Trophoblast cell (in vitro differentiated cells and primary cell): ENCODE results near the gene UBALD2.
A peak's percentile ranks its signal among the peaks of the same experiment; 100 is the strongest.

Experiments used
- DNase-seq, 2 donors: peaks; one replicate each; pipeline ENCODE4 v3.0.0-alpha.2; 2016
- H2AFZ ChIP-seq: 2 replicates; pipeline ENCODE4 v1.6.1; 2013; ENCODE audit warnings: low read length, moderate library complexity, mild to moderate bottlenecking; ENCODE audit not compliant: insufficient read depth, poor library complexity
- H2AK5ac ChIP-seq: 2 replicates; pipeline ENCODE4 v1.6.1; 2013; ENCODE audit warnings: mild to moderate bottlenecking, low read length
- H2BK120ac ChIP-seq: 2 replicates; pipeline ENCODE4 v1.6.1; 2013; ENCODE audit warnings: low read length, mild to moderate bottlenecking, moderate library complexity; ENCODE audit not compliant: insufficient read depth, poor library complexity
- H2BK12ac ChIP-seq: 2 replicates; pipeline ENCODE4 v1.6.1; 2013; ENCODE audit warnings: mild to moderate bottlenecking, low read length, moderate library complexity
- H2BK5ac ChIP-seq: 2 replicates; pipeline ENCODE4 v1.6.1; 2013; ENCODE audit warnings: low read length, low read depth, moderate library complexity, mild to moderate bottlenecking; ENCODE audit not compliant: poor library complexity
- H3K14ac ChIP-seq: 2 replicates; pipeline ENCODE4 v1.6.1; 2013; ENCODE audit warnings: mild to moderate bottlenecking, low read length
- H3K18ac ChIP-seq: 2 replicates; pipeline ENCODE4 v1.6.1; 2013; ENCODE audit warnings: mild to moderate bottlenecking, low read length
- H3K23ac ChIP-seq: 2 replicates; pipeline ENCODE4 v1.6.1; 2013; ENCODE audit warnings: low read length
- H3K27ac ChIP-seq: 2 replicates; pipeline ENCODE4 v1.5.1; 2013; ENCODE audit warnings: low read depth, mild to moderate bottlenecking, inconsistent platforms, low read length, moderate library complexity
- H3K27me3 ChIP-seq: 2 replicates; pipeline ENCODE4 v1.6.1; 2013; ENCODE audit warnings: inconsistent platforms, mild to moderate bottlenecking, low read length, moderate library complexity; ENCODE audit not compliant: insufficient read depth
- H3K36me3 ChIP-seq, 2 experiments: 1 replicate in 1 of 2; 2 replicates in 1 of 2; pipeline ENCODE4 v1.6.1; 2013; ENCODE audit warnings: low read length in 2 of 2, mild to moderate bottlenecking in 2 of 2, moderate library complexity in 1 of 2; ENCODE audit not compliant: insufficient read depth in 2 of 2, control insufficient read depth in 1 of 2
- H3K4ac ChIP-seq: 2 replicates; pipeline ENCODE4 v1.6.1; 2013; ENCODE audit warnings: low read depth, mild to moderate bottlenecking, low read length, moderate library complexity
- H3K4me1 ChIP-seq, 2 experiments: 1 replicate in 1 of 2; 2 replicates in 1 of 2; pipeline ENCODE4 v1.6.1; 2013; ENCODE audit warnings: low read length in 2 of 2, mild to moderate bottlenecking in 2 of 2, moderate library complexity in 1 of 2; ENCODE audit not compliant: insufficient read depth in 2 of 2, control insufficient read depth in 1 of 2
- H3K4me2 ChIP-seq: 2 replicates; pipeline ENCODE4 v1.6.1; 2013; ENCODE audit warnings: inconsistent platforms, mild to moderate bottlenecking, low read length, moderate library complexity
- H3K4me3 ChIP-seq: 2 replicates; pipeline ENCODE4 v1.5.1; 2013; ENCODE audit warnings: mild to moderate bottlenecking, low read depth, low read length, inconsistent platforms
- H3K79me1 ChIP-seq: one replicate; pipeline ENCODE4 v1.6.1; 2013; ENCODE audit warnings: low read length
- H3K79me2 ChIP-seq: 2 replicates; pipeline ENCODE4 v1.6.1; 2013; ENCODE audit warnings: low read length, mild to moderate bottlenecking; ENCODE audit not compliant: control insufficient read depth, insufficient read depth, poor library complexity
- H3K9ac ChIP-seq: 2 replicates; pipeline ENCODE4 v1.6.1; 2013; ENCODE audit warnings: mild to moderate bottlenecking, low read length
- H3K9me3 ChIP-seq: 2 replicates; pipeline ENCODE4 v1.6.1; 2013; ENCODE audit warnings: low read depth, mild to moderate bottlenecking, control low read depth, inconsistent platforms, low read length; ENCODE audit not compliant: insufficient read depth
- H4K12ac ChIP-seq: 2 replicates; pipeline ENCODE4 v1.6.1; 2013; ENCODE audit warnings: low read depth, mild to moderate bottlenecking, low read length, moderate library complexity
- H4K8ac ChIP-seq: 2 replicates; pipeline ENCODE4 v1.6.1; 2013; ENCODE audit warnings: low read depth, mild to moderate bottlenecking, low read length, moderate library complexity
- H4K91ac ChIP-seq: one replicate; pipeline ENCODE4 v1.6.1; 2013; ENCODE audit warnings: low read depth, mild to moderate bottlenecking, low read length, moderate library complexity
- WGBS: extraction: QIAGEN DNeasy Blood & Tissue Kit; methylation state at CpG from one replicate; pipeline ENCODE4 v1.1.7; 2013; ENCODE audit warnings: missing lambda C conversion rate; ENCODE audit not compliant: insufficient read length, insufficient coverage; ENCODE audit errors: extremely low coverage; 5-methylcytosine and 5-hydroxymethylcytosine counted together

UBALD2 gene

DNA sequence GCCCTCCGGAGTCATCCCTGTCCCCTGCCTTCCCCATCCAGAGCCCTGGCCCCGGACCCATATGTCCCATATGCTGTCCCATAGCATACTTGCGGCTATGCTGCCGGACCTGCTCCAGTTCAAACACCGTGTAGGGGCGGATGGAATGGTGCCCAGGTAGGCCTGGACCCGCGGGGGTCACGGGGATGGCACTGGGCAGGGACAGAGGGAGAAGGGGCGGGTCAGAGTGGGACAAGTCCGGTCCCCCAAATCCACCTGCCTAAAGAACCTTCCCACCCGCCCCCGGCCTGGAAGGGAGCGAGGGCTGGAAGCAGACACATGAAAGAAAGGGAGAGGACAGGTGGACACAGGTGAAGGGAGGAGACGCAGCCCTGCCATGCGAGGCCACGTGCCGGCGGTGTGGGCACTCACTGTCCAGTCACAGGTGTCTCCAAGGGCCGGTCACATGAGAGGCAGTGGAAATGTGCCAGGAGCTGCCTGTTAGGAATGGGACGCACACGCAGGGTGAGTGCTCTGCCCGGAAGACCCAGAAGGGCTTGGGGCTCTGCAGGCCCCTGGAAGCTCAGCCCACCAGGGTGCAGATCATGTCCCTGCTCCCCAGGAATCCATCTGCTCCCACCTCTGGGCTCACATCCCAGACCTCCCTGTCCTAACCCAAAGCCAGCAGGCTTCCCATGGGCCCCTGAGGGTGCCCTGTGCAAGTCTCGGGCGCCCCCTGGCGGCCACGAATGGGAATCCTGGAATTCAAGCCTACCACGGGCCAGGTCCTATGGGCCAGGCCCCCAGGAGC lies 14.0 kb downstream of the UBALD2 start:
- H3K14ac ChIP-seq = no peak overlapping the region
- H2BK5ac ChIP-seq = no peak overlapping the region
- H3K79me1 ChIP-seq = peaks cover 19% of the 10 kb centered on the region
- H2AK5ac ChIP-seq = no peak overlapping the region
- H3K27me3 ChIP-seq = no peaks in the 10 kb centered on the region
- no peak overlapping the region for H4K8ac ChIP-seq
- H3K18ac ChIP-seq = no peak overlapping the region
- H3K23ac ChIP-seq = no peak overlapping the region
- H3K27ac ChIP-seq = no peak overlapping the region
- no peaks in the 10 kb centered on the region for H3K36me3 ChIP-seq
- no CpG with 5 or more reads among the region's 28 CpGs for WGBS
- DNase-seq = peak; percentile 91 to 98
- no peak overlapping the region for H2AFZ ChIP-seq
- no peak overlapping the region for H4K12ac ChIP-seq
- no peak overlapping the region for H3K4me3 ChIP-seq
- no peak overlapping the region for H3K4me2 ChIP-seq
- H3K4me1 ChIP-seq = peaks cover 19 to 29% of the 10 kb centered on the region in 2 experiments
- no peaks in the 10 kb centered on the region for H3K9me3 ChIP-seq
- no peaks in the 10 kb centered on the region for H3K79me2 ChIP-seq
- peak overlapping the region; percentile 10 for H4K91ac ChIP-seq
- H2BK12ac ChIP-seq = no peak overlapping the region
- no peak overlapping the region for H3K9ac ChIP-seq
- H2BK120ac ChIP-seq = no peak overlapping the region
- H3K4ac ChIP-seq = no peak overlapping the region

DNA sequence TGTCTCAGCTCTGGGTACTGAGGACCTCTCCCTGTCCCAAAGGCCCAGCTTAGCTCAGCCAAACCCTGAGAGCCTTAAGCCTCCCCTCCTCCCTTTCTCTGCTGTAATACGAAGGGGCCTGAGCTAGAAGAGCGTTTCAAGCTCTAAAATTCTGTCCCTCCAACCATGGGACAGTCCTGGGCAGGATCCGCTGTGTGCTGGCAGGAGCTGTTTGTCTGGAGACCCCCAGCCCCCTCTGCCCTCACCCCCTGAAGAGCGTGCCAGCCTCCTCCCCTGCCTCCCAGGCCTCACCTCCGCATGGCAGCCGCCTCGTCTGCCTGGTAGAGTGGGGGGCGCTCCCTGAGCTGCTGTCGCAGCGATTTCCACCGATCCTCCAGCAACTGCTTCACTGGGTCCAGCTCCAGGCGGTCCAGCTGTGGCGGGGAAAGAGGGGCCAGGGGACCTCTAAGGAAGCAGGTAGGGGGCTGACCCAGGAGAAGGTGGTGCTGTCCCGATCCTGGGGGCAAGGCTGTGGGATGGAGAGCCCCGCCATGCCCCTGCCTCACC lies 14.7 kb downstream of the UBALD2 start:
- Histone ChIP-seq H3K4me3 (no peak overlapping the region), H3K14ac (no peak overlapping the region), H3K36me3 (no peaks in the 10 kb centered on the region), H3K79me1 (peaks cover 19% of the 10 kb centered on the region), H2AFZ (no peak overlapping the region), H2AK5ac (no peak overlapping the region), H4K91ac (no peak overlapping the region), H3K9me3 (no peaks in the 10 kb centered on the region), H4K12ac (no peak overlapping the region), H3K4me2 (no peak overlapping the region), H3K4me1 (peaks cover 19 to 29% of the 10 kb centered on the region in 2 experiments), H3K18ac (no peak overlapping the region), H2BK120ac (no peak overlapping the region), H3K9ac (no peak overlapping the region), H3K4ac (no peak overlapping the region), H3K23ac (no peak overlapping the region), H3K79me2 (no peaks in the 10 kb centered on the region), H3K27ac (no peak overlapping the region), H3K27me3 (no peaks in the 10 kb centered on the region), H2BK5ac (no peak overlapping the region), H2BK12ac (no peak overlapping the region), H4K8ac (no peak overlapping the region)
- DNase-seq = no peak
- no CpG with 5 or more reads among the region's 15 CpGs for WGBS

GRCh38 chr17:76280650-76281049 lies 15.5 kb downstream of the UBALD2 start:
- no peak overlapping the region for H3K9ac ChIP-seq
- H3K27me3 ChIP-seq = no peaks in the 10 kb centered on the region
- H3K79me1 ChIP-seq = peaks cover 15% of the 10 kb centered on the region
- H4K91ac ChIP-seq = no peak overlapping the region
- no peak overlapping the region for H4K12ac ChIP-seq
- H3K14ac ChIP-seq = no peak overlapping the region
- no CpG with 5 or more reads among the region's 15 CpGs for WGBS
- H2AFZ ChIP-seq = no peak overlapping the region
- no peak overlapping the region for H3K27ac ChIP-seq
- peaks cover 19 to 25% of the 10 kb centered on the region in 2 experiments for H3K4me1 ChIP-seq
- no peak overlapping the region for H3K23ac ChIP-seq
- H3K4ac ChIP-seq = no peak overlapping the region
- H2BK120ac ChIP-seq = no peak overlapping the region
- H3K9me3 ChIP-seq = no peaks in the 10 kb centered on the region
- H2BK5ac ChIP-seq = no peak overlapping the region
- no peaks in the 10 kb centered on the region for H3K36me3 ChIP-seq
- no peaks in the 10 kb centered on the region for H3K79me2 ChIP-seq
- no peak overlapping the region for H3K18ac ChIP-seq
- no peak for DNase-seq
- no peak overlapping the region for H2BK12ac ChIP-seq
- H3K4me3 ChIP-seq = no peak overlapping the region
- no peak overlapping the region for H4K8ac ChIP-seq
- H3K4me2 ChIP-seq = no peak overlapping the region
- H2AK5ac ChIP-seq = no peak overlapping the region

- no peak overlapping the region for H3K4me3 ChIP-seq
- DNase-seq = no peak
- H3K4me1 ChIP-seq = peaks cover 9 to 16% of the 10 kb centered on the region in 2 experiments
- WGBS = no CpG with 5 or more reads among the region's 23 CpGs
- H3K18ac ChIP-seq = no peak overlapping the region
- no peak overlapping the region for H3K27ac ChIP-seq
- no peak overlapping the region for H2BK5ac ChIP-seq
- H4K8ac ChIP-seq = no peak overlapping the region
- no peak overlapping the region for H2AK5ac ChIP-seq
- no peak overlapping the region for H4K12ac ChIP-seq
- peaks cover 6% of the 10 kb centered on the region for H3K79me1 ChIP-seq
- H3K4ac ChIP-seq = no peak overlapping the region
- H4K91ac ChIP-seq = no peak overlapping the region
- H3K23ac ChIP-seq = no peak overlapping the region
- H3K36me3 ChIP-seq = no peaks in the 10 kb centered on the region
- H2BK12ac ChIP-seq = no peak overlapping the region
- no peak overlapping the region for H3K9ac ChIP-seq
- no peak overlapping the region for H3K14ac ChIP-seq
- no peaks in the 10 kb centered on the region for H3K27me3 ChIP-seq
- no peak overlapping the region for H2BK120ac ChIP-seq
- no peaks in the 10 kb centered on the region for H3K9me3 ChIP-seq
- no peak overlapping the region for H3K4me2 ChIP-seq
- no peak overlapping the region for H2AFZ ChIP-seq
- H3K79me2 ChIP-seq = no peaks in the 10 kb centered on the region
Measured at GRCh38 chr17:76281573-76282371, 16.6 kb downstream of the UBALD2 start.
